H9 (cell line): ENCODE data around the gene NEK6. TPM values are rescaled to one million over a fixed set of nuclear protein-coding genes. Genes with fewer than 3 reads are reported as not detected.

Source experiments
- DNase-seq: peaks from one replicate; pipeline ENCODE4 v3.0.0-alpha.2; 2017
- H2AFZ ChIP-seq: one replicate; pipeline ENCODE4 v1.6.1; 2013; ENCODE audit warnings: mild to moderate bottlenecking, low read length, control low read depth, moderate library complexity
- H2AK5ac ChIP-seq: 2 replicates; pipeline ENCODE4 v1.6.1; 2013; ENCODE audit warnings: low read length, control low read depth, mixed read lengths; ENCODE audit not compliant: insufficient read length
- H2BK120ac ChIP-seq: one replicate; pipeline ENCODE4 v1.6.1; 2013; ENCODE audit warnings: low read depth, mild to moderate bottlenecking, low read length, control low read depth, inconsistent platforms; ENCODE audit not compliant: poor library complexity, severe bottlenecking
- H2BK12ac ChIP-seq: 2 replicates; pipeline ENCODE4 v1.6.1; 2013; ENCODE audit warnings: low read length, control low read depth, mixed read lengths, low read depth; ENCODE audit not compliant: insufficient read length
- H2BK15ac ChIP-seq: 2 replicates; pipeline ENCODE4 v1.6.1; 2013; ENCODE audit warnings: low read depth, low read length, control low read depth
- H2BK20ac ChIP-seq: one replicate; pipeline ENCODE4 v1.6.1; 2013; ENCODE audit warnings: low read depth, mild to moderate bottlenecking, low read length, control low read depth, inconsistent platforms; ENCODE audit not compliant: poor library complexity, severe bottlenecking
- H2BK5ac ChIP-seq: 2 replicates; pipeline ENCODE4 v1.6.1; 2013; ENCODE audit warnings: low read length, control low read depth, mixed read lengths; ENCODE audit not compliant: insufficient read length
- H3K14ac ChIP-seq: 2 replicates; pipeline ENCODE4 v1.6.1; 2013; ENCODE audit warnings: low read length, control low read depth; ENCODE audit not compliant: insufficient read depth
- H3K18ac ChIP-seq: 2 replicates; pipeline ENCODE4 v1.6.1; 2013; ENCODE audit warnings: low read depth, mild to moderate bottlenecking, mixed read lengths, low read length, control low read depth; ENCODE audit not compliant: insufficient read length
- H3K23ac ChIP-seq: 2 replicates; pipeline ENCODE4 v1.6.1; 2013; ENCODE audit warnings: low read length, control low read depth, mixed read lengths, low read depth; ENCODE audit not compliant: insufficient read length
- H3K23me2 ChIP-seq: 2 replicates; pipeline ENCODE4 v1.6.1; 2013; ENCODE audit warnings: low read depth, mild to moderate bottlenecking, mixed read lengths, low read length, control low read depth; ENCODE audit not compliant: insufficient read length, poor library complexity, severe bottlenecking
- H3K27ac ChIP-seq: 2 replicates; pipeline ENCODE4 v1.5.1; 2013; ENCODE audit warnings: low read length, control low read depth, mixed read lengths, low read depth; ENCODE audit not compliant: insufficient read length
- H3K27me3 ChIP-seq: 2 replicates; pipeline ENCODE4 v1.6.1; 2013; ENCODE audit warnings: low read length, control low read depth, inconsistent platforms; ENCODE audit not compliant: insufficient read depth
- H3K4ac ChIP-seq: 2 replicates; pipeline ENCODE4 v1.6.1; 2013; ENCODE audit warnings: low read depth, mild to moderate bottlenecking, control low read depth, inconsistent platforms, low read length, moderate library complexity
- H3K4me1 ChIP-seq: 2 replicates; pipeline ENCODE4 v1.6.1; 2013; ENCODE audit warnings: low read length, control low read depth, inconsistent platforms; ENCODE audit not compliant: insufficient read depth
- H3K4me2 ChIP-seq: 2 replicates; pipeline ENCODE4 v1.6.1; 2013; ENCODE audit warnings: low read length, control low read depth, mixed read lengths; ENCODE audit not compliant: insufficient read length, insufficient read depth
- H3K56ac ChIP-seq: 2 replicates; pipeline ENCODE4 v1.6.1; 2013; ENCODE audit warnings: low read depth, mild to moderate bottlenecking, mixed read lengths, low read length, control low read depth; ENCODE audit not compliant: insufficient read length
- H3K79me1 ChIP-seq: 2 replicates; pipeline ENCODE4 v1.6.1; 2013; ENCODE audit warnings: low read depth, mild to moderate bottlenecking, moderate library complexity, low read length, control low read depth, inconsistent platforms; ENCODE audit not compliant: insufficient read depth, poor library complexity, severe bottlenecking
- H3K79me2 ChIP-seq: 2 replicates; pipeline ENCODE4 v1.6.1; 2013; ENCODE audit warnings: low read length, control low read depth, inconsistent platforms; ENCODE audit not compliant: insufficient read depth
- H3K9ac ChIP-seq: 2 replicates; pipeline ENCODE4 v1.6.1; 2013; ENCODE audit warnings: low read length, control low read depth, mixed read lengths; ENCODE audit not compliant: insufficient read length; ENCODE audit errors: extremely low read depth
- H3K9me3 ChIP-seq: one replicate; pipeline ENCODE4 v1.6.1; 2013; ENCODE audit warnings: low read depth, low read length, inconsistent platforms; ENCODE audit not compliant: control insufficient read depth
- H3T11ph ChIP-seq: one replicate; pipeline ENCODE4 v1.6.1; 2013; ENCODE audit warnings: mild to moderate bottlenecking, low read length, control low read depth, inconsistent platforms
- H4K20me1 ChIP-seq: one replicate; pipeline ENCODE4 v1.6.1; 2013; ENCODE audit not compliant: control insufficient read depth, insufficient read length, insufficient read depth
- H4K5ac ChIP-seq: 2 replicates; pipeline ENCODE4 v1.6.1; 2013; ENCODE audit warnings: low read depth, mild to moderate bottlenecking, mixed read lengths, low read length, control low read depth; ENCODE audit not compliant: insufficient read length
- H4K8ac ChIP-seq: replicated peaks from 2 replicates; pipeline ENCODE4 v1.6.1; 2013; ENCODE audit warnings: low read length, control low read depth, mixed read lengths, low read depth; ENCODE audit not compliant: insufficient read length
- H4K91ac ChIP-seq: 2 replicates; pipeline ENCODE4 v1.6.1; 2013; ENCODE audit warnings: low read depth, mild to moderate bottlenecking, moderate library complexity, mixed read lengths, low read length, control low read depth; ENCODE audit not compliant: insufficient read length
- H3K27ac Mint-ChIP-seq, 3 experiments: 2 replicates in 2 of 3; 3 replicates in 1 of 3; pipeline ENCODE4 v1.8.0; 2020 to 2021; ENCODE audit warnings: mixed read lengths in 3 of 3, mild to moderate bottlenecking in 1 of 3, moderate library complexity in 1 of 3
- H3K27me3 Mint-ChIP-seq: 2 replicates; pipeline ENCODE4 v1.8.0; 2021; ENCODE audit warnings: low read depth, mild to moderate bottlenecking, moderate library complexity, mixed read lengths
- H3K36me3 Mint-ChIP-seq, 3 experiments: 2 replicates in 2 of 3; 3 replicates in 1 of 3; pipeline ENCODE4 v1.8.0; 2020 to 2021; ENCODE audit warnings: low read depth in 3 of 3, mixed read lengths in 3 of 3; ENCODE audit not compliant: insufficient read depth in 1 of 3
- H3K4me1 Mint-ChIP-seq, 2 experiments: 2 replicates each; pipeline ENCODE4 v1.8.0; 2020; ENCODE audit warnings: mixed read lengths in 2 of 2
- H3K4me3 Mint-ChIP-seq, 2 experiments: 2 replicates in 1 of 2; 3 replicates in 1 of 2; pipeline ENCODE4 v1.8.0; 2020 to 2021; ENCODE audit warnings: mild to moderate bottlenecking in 2 of 2, mixed read lengths in 2 of 2, moderate library complexity in 1 of 2
- H3K9me3 Mint-ChIP-seq, 2 experiments: 2 replicates in 1 of 2; 3 replicates in 1 of 2; pipeline ENCODE4 v1.8.0; 2020; ENCODE audit warnings: mild to moderate bottlenecking in 2 of 2, mixed read lengths in 2 of 2, moderate library complexity in 1 of 2
- WGBS: extraction: QIAGEN DNeasy Blood & Tissue Kit; methylation state at CpG from one replicate; pipeline ENCODE4 v1.1.7; 2013; ENCODE audit warnings: missing lambda C conversion rate, low lambda C conversion rate, mixed read lengths; ENCODE audit not compliant: insufficient read length; ENCODE audit errors: extremely low coverage; 5-methylcytosine and 5-hydroxymethylcytosine counted together
- total RNA-seq: library from RNA; stranded (reverse); gene quantifications from 2 replicates; pipeline ENCODE4 v1.2.1, GENCODE V29; 2021
- TF ChIP-seq, protein P1 (sequence below): fragments of 200-600 bp; sonication (generic); conservative IDR thresholded peaks from 3 replicates; pipeline ENCODE4 v1.8.0; 2021; ENCODE audit warnings: antibody characterized with exemption, mild to moderate bottlenecking

The NEK6 gene
- total RNA-seq, 1 experiment from 2014 or later = 14.3 TPM

DNA sequence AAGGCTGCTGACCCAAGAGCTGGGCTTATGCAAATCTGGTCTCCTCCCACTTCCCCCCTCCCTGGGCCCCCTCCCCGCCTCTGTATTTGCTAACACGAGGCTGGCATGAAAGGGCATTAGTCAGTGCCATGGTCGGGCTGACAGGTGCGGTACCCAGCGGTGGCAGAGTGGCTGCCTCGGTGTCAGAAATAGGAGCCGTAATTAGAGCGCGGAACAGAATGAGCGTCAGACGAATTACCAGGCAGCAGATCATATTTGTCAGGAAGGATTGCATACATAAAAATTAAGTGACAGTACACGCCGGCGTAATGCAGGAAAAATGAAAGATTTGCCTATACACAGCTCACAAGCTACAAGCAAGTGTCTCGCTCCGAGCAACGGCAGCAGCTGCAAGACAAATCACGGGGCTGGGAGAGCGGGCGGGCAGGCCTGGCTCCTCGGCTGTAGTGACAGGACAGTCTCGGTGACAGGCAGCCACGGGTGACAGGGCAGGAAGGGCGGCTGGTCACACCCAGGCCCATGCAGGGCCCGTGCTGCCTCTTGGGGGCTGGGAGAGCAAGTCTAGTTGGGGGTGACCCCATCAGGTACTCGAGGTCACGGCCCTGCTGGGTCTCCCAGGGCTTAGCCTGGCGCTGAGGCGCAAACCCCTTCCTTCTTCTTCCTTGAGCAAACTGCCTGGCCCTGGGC, 72.4 kb downstream of the NEK6 start:
- Histone ChIP-seq H3K23ac (no peak overlapping the region), H4K5ac (no peak overlapping the region), H2BK120ac (no peak overlapping the region), H3K79me1 (no peaks in the 10 kb centered on the region), H3K14ac (no peak overlapping the region), H3K9ac (no peak overlapping the region), H3K4me1 (no peaks in the 10 kb centered on the region), H2AK5ac (no peak overlapping the region), H4K8ac (no peak overlapping the region), H3K27me3 (no peaks in the 10 kb centered on the region), H2BK20ac (no peak overlapping the region), H3K27ac (no peak overlapping the region), H4K91ac (no peak overlapping the region), H3K18ac (no peak overlapping the region), H4K20me1 (no peaks in the 10 kb centered on the region), H3K79me2 (no peaks in the 10 kb centered on the region), H3K9me3 (no peaks in the 10 kb centered on the region), H3K23me2 (no peaks in the 10 kb centered on the region), H3T11ph (no peak overlapping the region), H3K4ac (no peak overlapping the region), H3K56ac (no peak overlapping the region), H2AFZ (no peak overlapping the region), H2BK12ac (no peak overlapping the region), H2BK15ac (no peak overlapping the region), H2BK5ac (no peak overlapping the region), H3K4me2 (no peak overlapping the region)
- Mint-ChIP-seq H3K4me3 (no peak overlapping the region), H3K4me1 (peaks cover 8 to 12% of the 10 kb centered on the region in 2 experiments; a peak in 3 of 4 replicates), H3K9me3 (no peaks in the 10 kb centered on the region), H3K27me3 (no peaks in the 10 kb centered on the region), H3K36me3 (peaks cover 0 to 4% (median 0%) of the 10 kb centered on the region in 3 experiments; a peak in 1 of 7 replicates), H3K27ac (0 out of 7 replicates have a peak overlapping the region, but pooled peaks of 1 of the 3 experiments have one; percentile 34)
- TF ChIP-seq, protein P1, sequence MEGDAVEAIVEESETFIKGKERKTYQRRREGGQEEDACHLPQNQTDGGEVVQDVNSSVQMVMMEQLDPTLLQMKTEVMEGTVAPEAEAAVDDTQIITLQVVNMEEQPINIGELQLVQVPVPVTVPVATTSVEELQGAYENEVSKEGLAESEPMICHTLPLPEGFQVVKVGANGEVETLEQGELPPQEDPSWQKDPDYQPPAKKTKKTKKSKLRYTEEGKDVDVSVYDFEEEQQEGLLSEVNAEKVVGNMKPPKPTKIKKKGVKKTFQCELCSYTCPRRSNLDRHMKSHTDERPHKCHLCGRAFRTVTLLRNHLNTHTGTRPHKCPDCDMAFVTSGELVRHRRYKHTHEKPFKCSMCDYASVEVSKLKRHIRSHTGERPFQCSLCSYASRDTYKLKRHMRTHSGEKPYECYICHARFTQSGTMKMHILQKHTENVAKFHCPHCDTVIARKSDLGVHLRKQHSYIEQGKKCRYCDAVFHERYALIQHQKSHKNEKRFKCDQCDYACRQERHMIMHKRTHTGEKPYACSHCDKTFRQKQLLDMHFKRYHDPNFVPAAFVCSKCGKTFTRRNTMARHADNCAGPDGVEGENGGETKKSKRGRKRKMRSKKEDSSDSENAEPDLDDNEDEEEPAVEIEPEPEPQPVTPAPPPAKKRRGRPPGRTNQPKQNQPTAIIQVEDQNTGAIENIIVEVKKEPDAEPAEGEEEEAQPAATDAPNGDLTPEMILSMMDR = no peak
- WGBS = no CpG with 5 or more reads among the region's 29 CpGs
- no peak for DNase-seq
